Stomach (tissue), 4 donors: ENCODE data around the gene TMEM198.

ENCODE experiments used
- EP300 ChIP-seq: sonication (generic); formaldehyde crosslinking; IDR thresholded peaks from one replicate; pipeline ENCODE4 v1.6.1; 2017; ENCODE audit warnings: antibody characterized with exemption
- POLR2A ChIP-seq, 4 donors: fragments of 450-650 bp; IDR thresholded peaks; one replicate each; pipeline ENCODE4 v1.6.1; 2016; ENCODE audit warnings: antibody characterized with exemption in 4 of 4, control low read depth in 2 of 4, mild to moderate bottlenecking in 1 of 4, moderate library complexity in 1 of 4
- POLR2AphosphoS5 ChIP-seq, 3 donors: sonication (generic); formaldehyde crosslinking; IDR thresholded peaks; one replicate each; pipeline ENCODE4 v1.6.1; 2016; ENCODE audit warnings: antibody characterized with exemption in 3 of 3
- TF ChIP-seq, protein P1 (sequence below), 7 experiments: fragments of 450-650 bp in 4 of 7; fragments of 200-600 bp in 3 of 7; sonication (generic) in 3 of 7; IDR thresholded peaks; one replicate each; pipeline ENCODE4 v1.5.1; 2016 to 2019; ENCODE audit warnings: antibody characterized with exemption in 7 of 7, control low read depth in 2 of 7, mild to moderate bottlenecking in 1 of 7

DNA sequence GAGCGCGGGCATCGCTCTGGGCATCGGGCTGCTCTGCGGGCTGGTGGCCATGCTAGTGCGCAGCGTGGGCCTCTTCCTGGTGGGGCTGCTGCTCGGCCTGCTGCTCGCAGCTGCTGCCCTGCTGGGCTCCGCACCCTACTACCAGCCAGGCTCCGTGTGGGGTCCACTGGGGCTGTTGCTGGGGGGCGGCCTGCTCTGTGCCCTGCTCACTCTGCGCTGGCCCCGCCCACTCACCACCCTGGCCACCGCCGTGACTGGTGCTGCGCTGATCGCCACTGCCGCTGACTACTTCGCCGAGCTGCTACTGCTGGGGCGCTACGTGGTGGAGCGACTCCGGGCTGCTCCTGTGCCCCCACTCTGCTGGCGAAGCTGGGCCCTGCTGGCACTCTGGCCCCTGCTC is 3.8 kb downstream of the TMEM198 start:
- TF ChIP-seq EP300 (no peak), POLR2AphosphoS5 (IDR thresholded peaks at IDR 0.05) (no peak), POLR2A (IDR thresholded peaks at IDR 0.05) (no peak)
- TF ChIP-seq, protein P1, sequence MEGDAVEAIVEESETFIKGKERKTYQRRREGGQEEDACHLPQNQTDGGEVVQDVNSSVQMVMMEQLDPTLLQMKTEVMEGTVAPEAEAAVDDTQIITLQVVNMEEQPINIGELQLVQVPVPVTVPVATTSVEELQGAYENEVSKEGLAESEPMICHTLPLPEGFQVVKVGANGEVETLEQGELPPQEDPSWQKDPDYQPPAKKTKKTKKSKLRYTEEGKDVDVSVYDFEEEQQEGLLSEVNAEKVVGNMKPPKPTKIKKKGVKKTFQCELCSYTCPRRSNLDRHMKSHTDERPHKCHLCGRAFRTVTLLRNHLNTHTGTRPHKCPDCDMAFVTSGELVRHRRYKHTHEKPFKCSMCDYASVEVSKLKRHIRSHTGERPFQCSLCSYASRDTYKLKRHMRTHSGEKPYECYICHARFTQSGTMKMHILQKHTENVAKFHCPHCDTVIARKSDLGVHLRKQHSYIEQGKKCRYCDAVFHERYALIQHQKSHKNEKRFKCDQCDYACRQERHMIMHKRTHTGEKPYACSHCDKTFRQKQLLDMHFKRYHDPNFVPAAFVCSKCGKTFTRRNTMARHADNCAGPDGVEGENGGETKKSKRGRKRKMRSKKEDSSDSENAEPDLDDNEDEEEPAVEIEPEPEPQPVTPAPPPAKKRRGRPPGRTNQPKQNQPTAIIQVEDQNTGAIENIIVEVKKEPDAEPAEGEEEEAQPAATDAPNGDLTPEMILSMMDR (IDR thresholded peaks at IDR 0.05) = no peak
